ENCODE data around the gene PAPSS1.

DNA sequence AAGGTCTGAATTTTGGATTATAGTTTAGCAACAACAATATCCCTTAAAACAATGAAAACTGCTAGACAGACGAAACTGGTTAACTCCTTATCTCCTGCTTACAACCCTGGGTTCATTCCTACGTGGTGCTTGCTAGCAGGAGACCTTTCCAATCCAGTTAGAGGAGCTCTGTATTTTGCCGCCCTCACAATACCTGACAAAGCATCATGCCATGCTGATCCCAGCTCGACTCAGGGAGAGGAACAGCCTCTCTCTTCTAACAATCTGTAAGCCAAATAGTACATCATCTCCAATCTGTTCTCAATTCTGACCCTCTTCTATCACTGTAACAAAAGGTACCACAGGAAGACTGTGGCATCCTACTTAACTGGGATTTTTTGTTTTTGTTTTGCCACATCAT lies 74.4 kb downstream of the PAPSS1 start:
- TF ChIP-seq, protein P1, sequence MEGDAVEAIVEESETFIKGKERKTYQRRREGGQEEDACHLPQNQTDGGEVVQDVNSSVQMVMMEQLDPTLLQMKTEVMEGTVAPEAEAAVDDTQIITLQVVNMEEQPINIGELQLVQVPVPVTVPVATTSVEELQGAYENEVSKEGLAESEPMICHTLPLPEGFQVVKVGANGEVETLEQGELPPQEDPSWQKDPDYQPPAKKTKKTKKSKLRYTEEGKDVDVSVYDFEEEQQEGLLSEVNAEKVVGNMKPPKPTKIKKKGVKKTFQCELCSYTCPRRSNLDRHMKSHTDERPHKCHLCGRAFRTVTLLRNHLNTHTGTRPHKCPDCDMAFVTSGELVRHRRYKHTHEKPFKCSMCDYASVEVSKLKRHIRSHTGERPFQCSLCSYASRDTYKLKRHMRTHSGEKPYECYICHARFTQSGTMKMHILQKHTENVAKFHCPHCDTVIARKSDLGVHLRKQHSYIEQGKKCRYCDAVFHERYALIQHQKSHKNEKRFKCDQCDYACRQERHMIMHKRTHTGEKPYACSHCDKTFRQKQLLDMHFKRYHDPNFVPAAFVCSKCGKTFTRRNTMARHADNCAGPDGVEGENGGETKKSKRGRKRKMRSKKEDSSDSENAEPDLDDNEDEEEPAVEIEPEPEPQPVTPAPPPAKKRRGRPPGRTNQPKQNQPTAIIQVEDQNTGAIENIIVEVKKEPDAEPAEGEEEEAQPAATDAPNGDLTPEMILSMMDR (IDR thresholded peaks at IDR 0.05), result no peak
- TF ChIP-seq POLR2A (IDR thresholded peaks at IDR 0.05), result no peak

Measured in lower leg skin (tissue), 3 donors.